Psoas muscle (tissue), 8 donors: ENCODE results near the gene ST3GAL6. TPM values are rescaled to one million over a fixed set of nuclear protein-coding genes. Genes with fewer than 3 reads are reported as not detected.

Source experiments
- ATAC-seq, 4 donors: fragments of 200-7000 bp; cut with Tn5 transposase; one replicate each; pipeline ENCODE4 v1.9.1; 2020; ENCODE audit warnings: moderate library complexity in 3 of 4, mild to moderate bottlenecking in 2 of 4
- DNase-seq, 2 donors: peaks; one replicate each; pipeline ENCODE4 v3.0.0-alpha.2; 2020
- H3K27ac ChIP-seq: fragments of 200-600 bp; one replicate; pipeline ENCODE4 v1.8.0; 2022
- H3K27me3 ChIP-seq, 3 donors: fragments of 200-600 bp in 1 of 3; one replicate each; pipeline versions ENCODE4 v1.6.1 to v1.8.0; 2013 to 2022; ENCODE audit warnings: low read length in 2 of 3, mild to moderate bottlenecking in 2 of 3, moderate library complexity in 1 of 3; ENCODE audit not compliant: insufficient read depth in 3 of 3
- H3K36me3 ChIP-seq, 2 donors: fragments of 200-600 bp in 1 of 2; one replicate each; pipeline versions ENCODE4 v1.6.1 to v1.8.0; 2013 to 2022; ENCODE audit warnings: low read depth in 1 of 2, mild to moderate bottlenecking in 1 of 2, moderate library complexity in 1 of 2; ENCODE audit not compliant: insufficient read depth in 1 of 2
- H3K4me1 ChIP-seq: fragments of 200-600 bp; one replicate; pipeline ENCODE4 v1.8.0; 2022
- H3K4me3 ChIP-seq: fragments of 200-600 bp; one replicate; pipeline ENCODE4 v1.8.0; 2022; ENCODE audit warnings: mild to moderate bottlenecking
- H3K9me3 ChIP-seq: fragments of 200-600 bp; one replicate; pipeline ENCODE4 v1.8.0; 2022
- CTCF ChIP-seq: fragments of 200-600 bp; IDR thresholded peaks from one replicate; pipeline ENCODE4 v1.8.0; 2022; ENCODE audit warnings: antibody characterized with exemption
- WGBS, 3 donors: extraction: QIAGEN DNeasy Blood & Tissue Kit; methylation state at CpG; one replicate each; pipeline versions ENCODE4 v1.1.6 to v1.1.7; 2013; 5-methylcytosine and 5-hydroxymethylcytosine counted together
- intact Hi-C, 2 donors: fragments of 100-400 bp; cut with DNase I; formaldehyde crosslinking; loops; one replicate each; pipeline versions ENCODE4 v1.11.0 to v1.14.2; 2022
- polyA plus RNA-seq, 3 donors: library from polyadenylated mRNA; stranded (reverse); fragments of 200-250 nt; gene quantifications; one replicate each; pipeline ENCODE4 v1.2.3, GENCODE V29; 2013
- total RNA-seq, 4 donors: library from RNA; stranded (reverse); fragmentation: NEBNext Ultra II Directional in 2 of 4; extraction: Animal tissue kit (Norgen Biotek cat#: 25700) in 2 of 4; gene quantifications; one replicate each; pipeline versions ENCODE4 v1.2.1 to v1.2.4, GENCODE V29; 2021 to 2023
- donor health status: healthy with polysubstance abuse.
- donor health status: DM: no; HTN: no; CAD: no; lungs with moderate emphysema.
- donor health status: Bipolar disorder and iron deficiency.
- donor health status: healthy.
- donor health status: DM: yes; HTN: yes; CAD: no.
- donor health status: DM: no; HTN: no; CAD: no.
- donor health status: DM: no; HTN: no; CAD: no.
- donor health status: DM: yes; HTN: yes; CAD: no.

Gene ST3GAL6
- total and polyA plus RNA-seq, 7 donors, result 7.6 to 22.9 (median 9.4) TPM

GRCh38 chr3:98721776-98722175, 41.4 kb upstream of the ST3GAL6 start:
- Histone ChIP-seq H3K4me1 (no peaks in the 10 kb centered on the region), H3K9me3 (no peaks in the 10 kb centered on the region), H3K27me3 (no peaks in the 10 kb centered on the region), H3K4me3 (no peak overlapping the region), H3K27ac (no peak overlapping the region), H3K36me3 (no peaks in the 10 kb centered on the region)
- intact Hi-C loops, result no loop called here
- ATAC-seq (no peak), DNase-seq (no peak)
- 90 to 98% (median 93%) methylated on average over 1 of the region's 1 CpG for WGBS, 3 donors
- TF ChIP-seq CTCF, result no peak

GRCh38 chr3:98722389-98722788, 40.8 kb upstream of the ST3GAL6 start:
- Histone ChIP-seq H3K27ac (no peak overlapping the region), H3K9me3 (no peaks in the 10 kb centered on the region), H3K4me1 (no peaks in the 10 kb centered on the region), H3K36me3 (no peaks in the 10 kb centered on the region), H3K27me3 (no peaks in the 10 kb centered on the region), H3K4me3 (no peak overlapping the region)
- no peak for TF ChIP-seq CTCF
- DNase-seq (no peak), ATAC-seq (no peak)
- 81 to 82% (median 82%) methylated on average over 4 of the region's 4 CpGs for WGBS, 3 donors
- intact Hi-C loops, result no loop called here

GRCh38 chr3:98725352-98725751, 37.8 kb upstream of the ST3GAL6 start:
- 90 to 95% (median 94%) methylated on average over 2 of the region's 2 CpGs for WGBS, 3 donors
- no peak for TF ChIP-seq CTCF
- H3K4me3 ChIP-seq, result no peak overlapping the region
- H3K27me3 ChIP-seq, result no peaks in the 10 kb centered on the region
- no peaks in the 10 kb centered on the region for H3K9me3 ChIP-seq
- no peaks in the 10 kb centered on the region for H3K4me1 ChIP-seq
- no peak for DNase-seq
- H3K27ac ChIP-seq, result no peak overlapping the region
- intact Hi-C loops, result no loop called here
- no peak for ATAC-seq
- no peaks in the 10 kb centered on the region for H3K36me3 ChIP-seq

GRCh38 chr3:98726084-98726483, 37.1 kb upstream of the ST3GAL6 start:
- DNase-seq, result no peak
- no peaks in the 10 kb centered on the region for H3K36me3 ChIP-seq
- no peak overlapping the region for H3K4me3 ChIP-seq
- intact Hi-C loops, result no loop called here
- H3K27me3 ChIP-seq, result no peaks in the 10 kb centered on the region
- no peak overlapping the region for H3K27ac ChIP-seq
- TF ChIP-seq CTCF, result no peak
- WGBS, 3 donors, result 71 to 77% (median 76%) methylated on average over 1 of the region's 1 CpG
- no peaks in the 10 kb centered on the region for H3K9me3 ChIP-seq
- H3K4me1 ChIP-seq, result no peaks in the 10 kb centered on the region
- no peak for ATAC-seq

GRCh38 chr3:98727638-98728037, 35.5 kb upstream of the ST3GAL6 start:
- Histone ChIP-seq H3K27ac (no peak overlapping the region), H3K4me3 (no peak overlapping the region), H3K27me3 (no peaks in the 10 kb centered on the region), H3K4me1 (no peaks in the 10 kb centered on the region), H3K9me3 (no peaks in the 10 kb centered on the region), H3K36me3 (no peaks in the 10 kb centered on the region)
- ATAC-seq, result no peak
- TF ChIP-seq CTCF, result no peak
- 74 to 81% (median 77%) methylated on average over 3 of the region's 3 CpGs for WGBS, 3 donors
- DNase-seq, result no peak
- intact Hi-C loops, result no loop called here
